Dendritic cell treated with granulocyte-macrophage colony-stimulating factor and Interleukin-4, amounts not matched to agents 40 ng/mL and 50 ng/mL, for 4 days (primary cell): ENCODE results near the gene CRYL1.

ENCODE experiments used
- H3K27ac Mint-ChIP-seq: one replicate; pipeline ENCODE4 v1.8.0; 2022; ENCODE audit warnings: mild to moderate bottlenecking, mixed read lengths
- H3K27me3 Mint-ChIP-seq: one replicate; pipeline ENCODE4 v1.8.0; 2022; ENCODE audit warnings: mild to moderate bottlenecking, mixed read lengths
- H3K36me3 Mint-ChIP-seq: one replicate; pipeline ENCODE4 v1.8.0; 2022; ENCODE audit warnings: low read depth, mixed read lengths
- H3K4me1 Mint-ChIP-seq: one replicate; pipeline ENCODE4 v1.8.0; 2022; ENCODE audit warnings: low read depth, mixed read lengths
- H3K4me3 Mint-ChIP-seq: one replicate; pipeline ENCODE4 v1.8.0; 2022; ENCODE audit warnings: mild to moderate bottlenecking, moderate library complexity, mixed read lengths
- H3K9me3 Mint-ChIP-seq: one replicate; pipeline ENCODE4 v1.8.0; 2022; ENCODE audit warnings: mixed read lengths
- intact Hi-C: fragments of 100-400 bp; cut with micrococcal nuclease; formaldehyde crosslinking; loops from one replicate; pipeline ENCODE4 v1.15.0; 2022

Gene CRYL1

GRCh38 chr13:20397896-20398295 lies 127.8 kb downstream of the CRYL1 start:
- H3K36me3 Mint-ChIP-seq, result peaks cover 12% of the 10 kb centered on the region
- H3K27me3 Mint-ChIP-seq, result peaks cover 22% of the 10 kb centered on the region
- H3K9me3 Mint-ChIP-seq, result no peaks in the 10 kb centered on the region
- no peak overlapping the region for H3K27ac Mint-ChIP-seq
- H3K4me1 Mint-ChIP-seq, result peaks cover 39% of the 10 kb centered on the region
- intact Hi-C loops, result no loop called here
- no peak overlapping the region for H3K4me3 Mint-ChIP-seq

GRCh38 chr13:20395061-20395916 lies 130.4 kb downstream of the CRYL1 start:
- H3K36me3 Mint-ChIP-seq, result no peaks in the 10 kb centered on the region
- no peaks in the 10 kb centered on the region for H3K9me3 Mint-ChIP-seq
- no peak overlapping the region for H3K4me3 Mint-ChIP-seq
- H3K4me1 Mint-ChIP-seq, result peaks cover 13% of the 10 kb centered on the region
- H3K27me3 Mint-ChIP-seq, result peaks cover 14% of the 10 kb centered on the region
- intact Hi-C loops, result no loop called here
- H3K27ac Mint-ChIP-seq, result no peak overlapping the region

GRCh38 chr13:20394506-20394905 lies 131.2 kb downstream of the CRYL1 start:
- intact Hi-C loops, result no loop called here
- Mint-ChIP-seq H3K4me1 (peaks cover 5% of the 10 kb centered on the region), H3K9me3 (no peaks in the 10 kb centered on the region), H3K36me3 (no peaks in the 10 kb centered on the region), H3K27me3 (peaks cover 8% of the 10 kb centered on the region), H3K4me3 (no peak overlapping the region), H3K27ac (no peak overlapping the region)

- Mint-ChIP-seq H3K9me3 (no peaks in the 10 kb centered on the region), H3K4me3 (no peak overlapping the region), H3K27me3 (peaks cover 8% of the 10 kb centered on the region), H3K27ac (no peak overlapping the region), H3K36me3 (no peaks in the 10 kb centered on the region), H3K4me1 (peaks cover 1% of the 10 kb centered on the region)
- intact Hi-C loops, result no loop called here
These were observed 131.5 kb downstream of the CRYL1 start for GRCh38 chr13:20394169-20394501.

- intact Hi-C loops, result no loop called here
- no peak overlapping the region for H3K4me3 Mint-ChIP-seq
- no peaks in the 10 kb centered on the region for H3K36me3 Mint-ChIP-seq
- no peak overlapping the region for H3K27ac Mint-ChIP-seq
- H3K4me1 Mint-ChIP-seq, result peaks cover under 1% of the 10 kb centered on the region
- no peaks in the 10 kb centered on the region for H3K9me3 Mint-ChIP-seq
- H3K27me3 Mint-ChIP-seq, result peaks cover 8% of the 10 kb centered on the region
These were observed 132.1 kb downstream of the CRYL1 start for GRCh38 chr13:20393273-20394168.

- Mint-ChIP-seq H3K9me3 (no peaks in the 10 kb centered on the region), H3K27me3 (peaks cover 8% of the 10 kb centered on the region), H3K4me3 (no peak overlapping the region), H3K27ac (no peak overlapping the region), H3K36me3 (no peaks in the 10 kb centered on the region), H3K4me1 (peaks cover 11% of the 10 kb centered on the region)
- intact Hi-C loops, result no loop called here
These were observed 133.1 kb downstream of the CRYL1 start for GRCh38 chr13:20392530-20392929.

GRCh38 chr13:20391597-20392452 lies 133.8 kb downstream of the CRYL1 start:
- Mint-ChIP-seq H3K9me3 (no peaks in the 10 kb centered on the region), H3K27ac (no peak overlapping the region), H3K27me3 (peaks cover 7% of the 10 kb centered on the region), H3K4me1 (peaks cover 15% of the 10 kb centered on the region), H3K4me3 (no peak overlapping the region), H3K36me3 (no peaks in the 10 kb centered on the region)
- intact Hi-C loops, result no loop called here

- Mint-ChIP-seq H3K27me3 (peaks cover under 1% of the 10 kb centered on the region), H3K36me3 (no peaks in the 10 kb centered on the region), H3K4me3 (no peak overlapping the region), H3K9me3 (no peaks in the 10 kb centered on the region), H3K4me1 (peaks cover 15% of the 10 kb centered on the region), H3K27ac (no peak overlapping the region)
- intact Hi-C loops, result no loop called here
These were observed 135.0 kb downstream of the CRYL1 start for GRCh38 chr13:20390526-20391175.

GRCh38 chr13:20389696-20390525 lies 135.7 kb downstream of the CRYL1 start:
- H3K4me3 Mint-ChIP-seq, result no peak overlapping the region
- intact Hi-C loops, result no loop called here
- no peak overlapping the region for H3K27ac Mint-ChIP-seq
- H3K9me3 Mint-ChIP-seq, result no peaks in the 10 kb centered on the region
- peaks cover 15% of the 10 kb centered on the region for H3K4me1 Mint-ChIP-seq
- no peaks in the 10 kb centered on the region for H3K27me3 Mint-ChIP-seq
- no peaks in the 10 kb centered on the region for H3K36me3 Mint-ChIP-seq

GRCh38 chr13:20388184-20388583 lies 137.5 kb downstream of the CRYL1 start:
- Mint-ChIP-seq H3K27ac (peak overlapping the region; percentile 23), H3K4me3 (no peak overlapping the region), H3K36me3 (no peaks in the 10 kb centered on the region), H3K27me3 (peaks cover 1% of the 10 kb centered on the region), H3K9me3 (no peaks in the 10 kb centered on the region), H3K4me1 (peaks cover 15% of the 10 kb centered on the region)
- intact Hi-C loops, result no loop called here

- intact Hi-C loops, result no loop called here
- Mint-ChIP-seq H3K4me1 (peaks cover 15% of the 10 kb centered on the region), H3K27ac (peak overlapping the region; percentile 23), H3K36me3 (no peaks in the 10 kb centered on the region), H3K4me3 (no peak overlapping the region), H3K27me3 (peaks cover 1% of the 10 kb centered on the region), H3K9me3 (no peaks in the 10 kb centered on the region)
These were observed 138.2 kb downstream of the CRYL1 start for GRCh38 chr13:20387441-20387971.

- intact Hi-C loops, result no loop called here
- H3K4me1 Mint-ChIP-seq, result peaks cover 15% of the 10 kb centered on the region
- no peaks in the 10 kb centered on the region for H3K36me3 Mint-ChIP-seq
- H3K4me3 Mint-ChIP-seq, result no peak overlapping the region
- peaks cover 1% of the 10 kb centered on the region for H3K27me3 Mint-ChIP-seq
- H3K27ac Mint-ChIP-seq, result no peak overlapping the region
- no peaks in the 10 kb centered on the region for H3K9me3 Mint-ChIP-seq
These were observed 138.7 kb downstream of the CRYL1 start for GRCh38 chr13:20387006-20387405.
